ENCODE measurements around the gene HOXA6. TPM values are rescaled to one million over a fixed set of nuclear protein-coding genes. Genes with fewer than 3 reads are reported as not detected.

The HOXA6 gene
- total RNA-seq, 2 experiments from 2014 or later, result not detected

DNA sequence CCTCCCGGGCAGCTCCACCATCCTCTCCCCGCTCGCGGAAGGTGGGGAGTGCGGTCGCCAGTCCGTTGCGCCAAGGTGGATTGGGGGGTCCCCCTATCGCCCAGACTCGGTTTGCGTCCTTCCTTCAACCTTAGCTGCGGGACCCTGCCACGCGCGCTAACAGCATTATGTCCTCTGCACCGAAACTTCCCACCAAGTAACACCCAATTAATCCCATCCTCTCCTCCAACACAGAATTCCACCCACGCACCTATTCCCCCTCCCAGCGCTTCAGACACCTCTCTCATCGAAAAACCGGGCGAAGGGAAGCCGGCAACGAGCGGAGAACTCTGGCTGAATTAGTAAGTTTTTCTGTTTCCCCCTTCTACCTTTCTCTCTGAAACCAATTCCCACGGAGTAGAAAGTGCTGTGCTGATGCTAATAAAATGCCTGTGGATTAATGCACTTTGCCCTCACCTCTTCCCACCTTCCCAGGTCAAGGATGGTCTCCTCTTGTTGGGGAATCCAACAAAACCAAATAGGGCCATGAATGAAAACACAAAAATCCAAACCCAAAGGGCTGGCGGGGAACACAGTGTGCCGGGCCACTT, 3.9 kb upstream of the HOXA6 start:
- Histone ChIP-seq H3K9me3 (ENCODE audit: control insufficient read depth in 1 of 2, insufficient read depth in 1 of 2, low read length in 2 of 2) (peaks cover 0 to 69% of the 10 kb centered on the region in 2 experiments), H3K4me1 (ENCODE audit: insufficient read depth, low read length) (peaks cover 67% of the 10 kb centered on the region), H3K4me3 (ENCODE audit: low read length) (peak overlapping the region; percentile 46), H3K27me3 (ENCODE audit: control insufficient read depth in 1 of 2, insufficient read depth in 2 of 2, low read length in 2 of 2) (peaks cover 91 to 98% of the 10 kb centered on the region in 2 experiments), H3K27ac (ENCODE audit: low read depth in 1 of 2, low read length in 2 of 2) (no peak overlapping the region), H3K36me3 (ENCODE audit: insufficient read depth, low read length) (no peaks in the 10 kb centered on the region)
- TF ChIP-seq, protein P1, sequence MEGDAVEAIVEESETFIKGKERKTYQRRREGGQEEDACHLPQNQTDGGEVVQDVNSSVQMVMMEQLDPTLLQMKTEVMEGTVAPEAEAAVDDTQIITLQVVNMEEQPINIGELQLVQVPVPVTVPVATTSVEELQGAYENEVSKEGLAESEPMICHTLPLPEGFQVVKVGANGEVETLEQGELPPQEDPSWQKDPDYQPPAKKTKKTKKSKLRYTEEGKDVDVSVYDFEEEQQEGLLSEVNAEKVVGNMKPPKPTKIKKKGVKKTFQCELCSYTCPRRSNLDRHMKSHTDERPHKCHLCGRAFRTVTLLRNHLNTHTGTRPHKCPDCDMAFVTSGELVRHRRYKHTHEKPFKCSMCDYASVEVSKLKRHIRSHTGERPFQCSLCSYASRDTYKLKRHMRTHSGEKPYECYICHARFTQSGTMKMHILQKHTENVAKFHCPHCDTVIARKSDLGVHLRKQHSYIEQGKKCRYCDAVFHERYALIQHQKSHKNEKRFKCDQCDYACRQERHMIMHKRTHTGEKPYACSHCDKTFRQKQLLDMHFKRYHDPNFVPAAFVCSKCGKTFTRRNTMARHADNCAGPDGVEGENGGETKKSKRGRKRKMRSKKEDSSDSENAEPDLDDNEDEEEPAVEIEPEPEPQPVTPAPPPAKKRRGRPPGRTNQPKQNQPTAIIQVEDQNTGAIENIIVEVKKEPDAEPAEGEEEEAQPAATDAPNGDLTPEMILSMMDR (IDR thresholded peaks at IDR 0.05), result no peak
- peaks cover 57% of the 10 kb centered on the region for H3K4me1 Mint-ChIP-seq (ENCODE audit: low read depth)
- ATAC-seq (ENCODE audit: poor library complexity) (peak; percentile 23), DNase-seq (no peak)
- POLR2A ChIA-PET, result interaction anchor here (1.5 kb wide), 1 partner anchor 10 kb away, joined by 5 read pairs; no protein-coding TSS in a partner anchor
- CTCF ChIA-PET, result interaction anchor here (1.0 to 4.0 kb wide), 14 partner anchors 10 to 1286 kb away, joined by 3 to 51 read pairs (median 6); partner anchors contain the start of gene HOXA9
- H3K4me3 Mint-ChIP-seq, result peak overlapping the region; percentile 79
- intact Hi-C loops (cut with DNase I, micrococcal nuclease), result loop anchor here (2.0 to 5.0 kb wide), 3 partner anchors 17 to 46 kb away; partner anchors contain the start of gene HOXA11 (in 1 of the 2)
- no peaks in the 10 kb centered on the region for H3K9me3 Mint-ChIP-seq
- H3K27ac Mint-ChIP-seq, result peak overlapping the region; percentile 24
- peaks cover 98% of the 10 kb centered on the region for H3K27me3 Mint-ChIP-seq
- no peaks in the 10 kb centered on the region for H3K36me3 Mint-ChIP-seq (ENCODE audit: low read depth)

GRCh38 chr7:27150568-27151340, 3.2 kb upstream of the HOXA6 start:
- TF ChIP-seq, protein P1 (IDR thresholded peaks at IDR 0.05), result peak; percentile 85
- H3K27ac Mint-ChIP-seq, result no peak overlapping the region
- ATAC-seq (ENCODE audit: poor library complexity) (peak; percentile 85), DNase-seq (peak in 13 of 14 experiments; percentile 31 to 86 (median 59))
- Histone ChIP-seq H3K9me3 (ENCODE audit: control insufficient read depth in 1 of 2, insufficient read depth in 1 of 2, low read length in 2 of 2) (peaks cover 0 to 64% of the 10 kb centered on the region in 2 experiments), H3K4me1 (ENCODE audit: insufficient read depth, low read length) (peaks cover 61% of the 10 kb centered on the region), H3K36me3 (ENCODE audit: insufficient read depth, low read length) (no peaks in the 10 kb centered on the region), H3K4me3 (ENCODE audit: low read length) (peak overlapping the region; percentile 46), H3K27ac (ENCODE audit: low read depth in 1 of 2, low read length in 2 of 2) (no peak overlapping the region), H3K27me3 (ENCODE audit: control insufficient read depth in 1 of 2, insufficient read depth in 2 of 2, low read length in 2 of 2) (peaks cover 91 to 98% of the 10 kb centered on the region in 2 experiments)
- peaks cover 98% of the 10 kb centered on the region for H3K27me3 Mint-ChIP-seq
- peak overlapping the region; percentile 79 for H3K4me3 Mint-ChIP-seq
- intact Hi-C loops (cut with DNase I, micrococcal nuclease), result loop anchor here (2.0 to 5.0 kb wide), 3 partner anchors 18 to 47 kb away; partner anchors contain the start of gene HOXA11 (in 1 of the 2)
- POLR2A ChIA-PET, result interaction anchor here (0.6 to 1.5 kb wide), 2 partner anchors 11 to 42 kb away, joined by 4 to 5 read pairs; no protein-coding TSS in a partner anchor
- peaks cover 50% of the 10 kb centered on the region for H3K4me1 Mint-ChIP-seq (ENCODE audit: low read depth)
- H3K9me3 Mint-ChIP-seq, result no peaks in the 10 kb centered on the region
- CTCF ChIA-PET, result interaction anchor here (0.6 to 4.0 kb wide), 25 partner anchors 8 to 1291 kb away, joined by 3 to 51 read pairs (median 3); partner anchors contain the start of gene HOXA9
- no peaks in the 10 kb centered on the region for H3K36me3 Mint-ChIP-seq (ENCODE audit: low read depth)

- peaks cover 53% of the 10 kb centered on the region for H3K4me1 ChIP-seq (ENCODE audit: insufficient read depth, low read length)
- Mint-ChIP-seq H3K36me3 (ENCODE audit: low read depth) (no peaks in the 10 kb centered on the region), H3K27me3 (peaks cover 93% of the 10 kb centered on the region), H3K9me3 (no peaks in the 10 kb centered on the region), H3K4me3 (no peak overlapping the region), H3K27ac (no peak overlapping the region), H3K4me1 (ENCODE audit: low read depth) (peaks cover 43% of the 10 kb centered on the region)
- no peak overlapping the region for H3K27ac ChIP-seq (ENCODE audit: low read depth in 1 of 2, low read length in 2 of 2)
- ChIA-PET CTCF (interaction anchor here (0.6 to 4.0 kb wide), 25 partner anchors 9 to 1290 kb away, joined by 3 to 51 read pairs (median 3); partner anchors contain the start of gene HOXA9), POLR2A (interaction anchor here (0.6 to 1.5 kb wide), 2 partner anchors 11 to 43 kb away, joined by 4 to 5 read pairs; no protein-coding TSS in a partner anchor)
- H3K36me3 ChIP-seq (ENCODE audit: insufficient read depth, low read length), result no peaks in the 10 kb centered on the region
- DNase-seq, result no peak
- H3K9me3 ChIP-seq (ENCODE audit: control insufficient read depth in 1 of 2, insufficient read depth in 1 of 2, low read length in 2 of 2), result peaks cover 0 to 64% of the 10 kb centered on the region in 2 experiments
- H3K27me3 ChIP-seq (ENCODE audit: control insufficient read depth in 1 of 2, insufficient read depth in 2 of 2, low read length in 2 of 2), result peaks cover 86 to 95% of the 10 kb centered on the region in 2 experiments
- intact Hi-C loops (cut with DNase I, micrococcal nuclease), result loop anchor here (2.0 to 5.0 kb wide), 3 partner anchors 19 to 47 kb away; partner anchors contain the start of gene HOXA11 (in 1 of the 2)
- TF ChIP-seq, protein P1 (IDR thresholded peaks at IDR 0.05), result no peak
- ATAC-seq (ENCODE audit: poor library complexity), result no peak
- H3K4me3 ChIP-seq (ENCODE audit: low read length), result no peak overlapping the region
Observed at GRCh38 chr7:27149842-27150567, 2.4 kb upstream of the HOXA6 start.

Measured in CD4-positive, alpha-beta T cell (primary cell).